ENCODE measurements around the gene STK32A.

- TF ChIP-seq YY1 (IDR thresholded peaks at IDR 0.05; ENCODE audit: insufficient read depth, insufficient read length) (no peak), SUZ12 (IDR thresholded peaks at IDR 0.05; ENCODE audit: extremely low read depth, insufficient read depth, insufficient read length) (no peak)
These were observed 153.6 kb downstream of the STK32A start for GRCh38 chr5:147388184-147389108.
